Fibroblast of upper back skin (primary cell): ENCODE measurements around the gene CKB.

Experiments
- DNase-seq: peaks from one replicate; pipeline ENCODE4 v3.0.0-alpha.2; 2013

The CKB gene

GRCh38 chr14:103510724-103511693 is 11.6 kb downstream of the CKB start:
- no peak for DNase-seq

GRCh38 chr14:103509864-103510723 is 12.5 kb downstream of the CKB start:
- no peak for DNase-seq

- no peak for DNase-seq
These were observed 13.9 kb downstream of the CKB start for GRCh38 chr14:103508521-103509329.

GRCh38 chr14:103507751-103508150 is 14.9 kb downstream of the CKB start:
- no peak for DNase-seq

- no peak for DNase-seq
These were observed 17.6 kb downstream of the CKB start for GRCh38 chr14:103504991-103505565.

GRCh38 chr14:103503296-103503695 is 19.3 kb downstream of the CKB start:
- no peak for DNase-seq

GRCh38 chr14:103502877-103503276 is 19.8 kb downstream of the CKB start:
- DNase-seq: no peak

GRCh38 chr14:103501921-103502669 is 20.5 kb downstream of the CKB start:
- no peak for DNase-seq

- no peak for DNase-seq
These were observed 21.4 kb downstream of the CKB start for GRCh38 chr14:103501041-103501870.

GRCh38 chr14:103500148-103500990 is 22.3 kb downstream of the CKB start:
- DNase-seq: peak; percentile 74

GRCh38 chr14:103499709-103500108 is 22.9 kb downstream of the CKB start:
- DNase-seq: no peak

GRCh38 chr14:103496776-103497175 is 25.9 kb downstream of the CKB start:
- DNase-seq: no peak

- DNase-seq: no peak
These were observed 26.8 kb downstream of the CKB start for GRCh38 chr14:103495854-103496253.

- DNase-seq: no peak
These were observed 30.3 kb downstream of the CKB start for GRCh38 chr14:103492156-103492925.

GRCh38 chr14:103491691-103492090 is 30.9 kb downstream of the CKB start:
- DNase-seq: no peak

- peak; percentile 60 for DNase-seq
These were observed 33.0 kb downstream of the CKB start for GRCh38 chr14:103489621-103490020.

- DNase-seq: peak; percentile 60
These were observed 33.7 kb downstream of the CKB start for GRCh38 chr14:103488960-103489359.

- no peak for DNase-seq
These were observed 34.6 kb downstream of the CKB start for GRCh38 chr14:103488071-103488470.

GRCh38 chr14:103485504-103485903 is 37.1 kb downstream of the CKB start:
- no peak for DNase-seq
